ENCODE measurements around the gene EXOC7.

The EXOC7 gene

DNA sequence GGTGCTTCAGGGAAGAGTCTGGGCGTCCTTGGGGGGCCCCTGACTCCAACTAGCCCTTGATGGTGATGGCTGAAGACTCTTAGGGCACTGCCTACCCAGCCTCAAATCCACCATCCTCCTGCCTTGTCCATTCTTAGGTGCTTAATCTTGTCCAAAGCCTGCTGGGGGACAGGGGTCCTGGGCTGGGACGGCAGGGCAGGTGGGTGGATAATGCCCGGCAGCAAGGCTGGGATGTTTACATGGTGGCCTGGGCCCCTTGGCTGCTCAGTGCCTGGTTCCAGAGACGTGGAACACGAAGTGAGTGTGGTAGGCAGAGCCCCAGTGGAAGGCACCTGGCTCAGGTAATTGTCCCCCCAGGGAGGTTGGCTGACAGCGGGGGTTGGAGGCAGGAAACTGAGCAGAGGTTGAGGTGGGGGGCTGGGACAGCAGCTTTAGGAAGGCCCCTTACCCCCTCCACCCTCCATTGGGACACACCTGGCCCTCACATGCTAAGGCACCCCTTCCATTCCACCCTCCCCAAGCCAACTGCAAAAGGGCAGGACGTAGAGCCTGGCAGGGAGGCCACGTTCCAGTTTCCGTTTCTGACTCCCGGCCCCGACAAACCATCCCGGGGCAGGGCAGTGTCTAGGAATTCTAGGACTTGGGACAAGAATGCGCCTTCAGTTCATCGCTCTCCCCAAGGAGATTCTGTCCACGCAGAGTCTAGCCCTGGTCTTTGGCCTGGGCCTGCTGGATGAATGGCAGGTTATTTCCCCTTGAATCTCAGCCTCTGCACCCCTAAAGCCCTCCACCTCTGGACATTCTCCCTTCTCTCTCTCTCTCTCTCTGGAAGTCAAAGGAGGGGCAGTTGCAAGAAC is 35.5 kb upstream of the EXOC7 start:
- no peak for DNase-seq (ENCODE audit: low read depth)

DNA sequence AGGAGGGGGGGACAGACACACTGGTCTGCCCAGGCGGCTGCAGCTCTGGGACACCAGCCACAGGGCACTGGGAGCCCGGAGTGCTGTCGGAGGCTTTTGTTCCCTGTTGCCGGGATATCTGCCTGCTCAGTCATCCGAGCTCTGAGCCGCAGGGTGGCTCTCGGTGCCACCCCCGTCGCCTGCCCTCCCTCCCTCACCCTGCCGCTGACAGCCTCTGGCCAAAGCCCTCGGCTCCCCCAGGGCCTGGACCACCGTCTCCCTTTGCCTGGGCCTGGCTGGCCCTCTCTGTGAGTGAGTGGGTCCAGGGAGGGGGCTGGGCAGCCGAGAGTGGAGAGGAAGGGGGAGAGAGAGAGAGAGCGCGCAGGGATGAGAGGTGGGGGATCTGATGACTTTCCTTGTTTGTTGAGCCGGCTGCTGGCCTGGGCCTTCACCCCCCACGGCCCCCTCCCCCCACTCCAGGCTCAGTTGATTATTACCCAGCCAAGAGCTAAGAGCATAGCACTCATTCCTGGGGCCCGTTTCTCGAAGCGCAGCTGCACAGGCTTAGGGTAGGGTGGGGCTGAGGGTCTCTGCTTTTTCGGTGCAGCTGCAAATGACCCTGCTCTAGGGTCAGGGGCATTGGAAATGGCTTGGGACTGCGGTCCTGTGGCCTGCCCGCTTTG is 34.8 kb upstream of the EXOC7 start:
- DNase-seq (ENCODE audit: low read depth): no peak

DNA sequence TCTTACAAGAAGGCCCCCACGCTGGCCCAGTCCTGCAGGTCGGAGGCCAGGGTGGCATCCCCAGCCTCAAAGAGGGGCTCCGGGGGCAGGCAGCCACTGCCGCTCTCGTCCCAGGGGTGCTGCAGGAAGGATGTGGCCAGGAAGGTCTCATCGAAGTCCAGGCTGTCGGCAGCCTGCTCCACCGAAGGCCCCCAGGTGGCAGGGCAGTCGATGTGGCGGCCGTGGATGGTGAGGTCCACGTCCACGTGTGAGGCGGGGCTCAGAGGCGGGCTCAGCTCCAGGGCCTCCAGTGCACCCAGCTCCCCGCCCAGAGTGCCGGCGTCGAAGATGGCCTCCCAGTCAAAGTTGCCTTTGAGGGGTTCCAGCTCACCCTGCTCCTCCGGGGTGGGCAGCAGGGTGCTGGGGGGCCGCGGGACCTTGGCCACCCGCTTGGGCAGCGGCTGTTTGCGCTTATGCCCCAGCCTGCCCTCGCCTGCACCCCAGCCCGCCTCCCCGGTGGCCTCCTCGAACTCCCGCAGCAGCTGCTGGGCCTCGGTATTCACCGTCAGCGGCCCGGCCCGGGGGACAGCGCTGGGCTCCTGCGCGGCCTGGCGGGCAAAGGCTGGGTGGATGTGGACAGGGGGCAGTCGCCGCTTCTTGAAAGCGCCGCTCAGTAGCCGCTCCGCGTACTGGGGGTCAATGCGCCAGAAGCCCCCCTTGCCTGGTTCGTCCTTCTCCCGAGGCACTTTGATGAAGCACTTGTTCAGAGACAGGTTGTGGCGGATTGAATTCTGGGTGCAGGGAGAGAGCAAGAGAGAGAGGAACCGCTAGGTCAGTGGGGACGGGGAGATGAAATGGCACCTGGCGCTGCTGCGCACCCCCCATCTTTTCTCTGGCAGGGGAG is 34.0 kb upstream of the EXOC7 start:
- no peak for DNase-seq (ENCODE audit: low read depth)

DNA sequence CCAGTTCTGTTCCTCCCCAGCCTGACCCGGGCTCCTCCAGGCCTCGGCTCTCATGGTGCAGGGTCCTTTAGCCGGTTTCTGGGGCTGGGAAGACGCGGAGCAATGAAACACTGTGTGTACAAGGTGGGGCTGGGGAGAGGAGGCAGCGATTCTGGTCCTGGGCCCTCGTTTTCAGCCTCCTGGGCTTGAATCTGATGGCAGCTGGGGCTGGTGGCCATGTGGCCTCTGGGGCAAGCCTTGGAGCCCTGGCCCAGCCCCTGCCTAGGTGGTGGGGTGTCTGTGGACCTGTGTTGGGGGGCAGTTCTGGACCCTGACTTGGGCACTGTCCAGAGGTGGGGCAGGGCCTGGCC is 33.4 kb upstream of the EXOC7 start:
- no peak for DNase-seq (ENCODE audit: low read depth)

DNA sequence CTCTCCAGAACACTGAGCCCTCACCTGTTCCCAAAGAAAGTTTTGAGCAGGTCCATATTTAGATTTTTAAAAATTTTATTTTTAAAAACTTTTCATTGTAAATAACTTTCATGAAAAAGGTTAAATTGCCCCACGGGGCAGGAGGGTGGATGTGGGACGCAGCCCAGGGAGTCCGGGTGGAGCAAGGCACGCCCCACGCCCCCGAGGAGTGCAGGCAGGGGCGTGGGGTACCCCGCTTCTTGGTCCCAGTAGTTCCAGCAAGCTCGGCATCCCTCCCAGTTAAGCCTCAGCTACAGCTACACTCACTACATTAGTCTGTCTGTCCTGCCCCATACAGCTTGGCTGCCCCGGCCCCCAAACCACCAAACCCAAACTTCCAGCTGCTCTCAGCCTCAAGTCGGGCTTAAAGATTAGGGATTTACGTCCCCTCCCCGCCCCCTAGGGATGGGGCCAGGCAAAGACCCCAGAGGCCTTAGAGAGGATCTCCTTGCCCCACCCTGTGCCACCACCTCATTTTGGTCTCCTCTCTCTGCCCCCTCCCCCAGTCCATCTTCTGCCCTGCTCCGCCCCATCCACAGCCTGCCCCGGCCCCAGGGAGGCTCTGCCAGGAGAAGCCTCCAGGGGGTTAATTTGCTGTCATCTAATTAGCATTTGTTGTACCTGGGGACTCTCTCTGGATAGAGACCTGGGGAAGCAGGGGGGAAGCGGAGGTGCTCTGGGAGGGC is 32.9 kb upstream of the EXOC7 start:
- no peak for DNase-seq (ENCODE audit: low read depth)

DNA sequence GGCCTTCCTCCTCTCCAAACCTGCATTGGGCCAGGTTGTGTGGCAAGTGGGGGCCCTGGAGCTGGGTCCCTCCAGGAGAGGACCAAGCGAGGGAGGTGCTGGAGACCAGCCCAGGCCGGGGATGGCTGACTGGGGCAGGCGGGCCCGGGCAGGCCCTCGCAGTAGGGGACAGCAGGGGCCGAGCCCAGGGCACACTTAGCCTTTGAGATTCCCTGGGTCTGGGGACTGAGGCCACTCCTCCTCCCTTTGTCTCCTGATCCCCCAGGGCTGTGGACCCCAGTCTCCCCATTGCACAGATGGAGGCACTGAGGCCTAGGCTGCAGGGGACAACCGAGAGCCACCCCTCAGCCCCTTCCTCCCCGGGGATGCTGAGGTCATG is 32.2 kb upstream of the EXOC7 start:
- no peak for DNase-seq (ENCODE audit: low read depth)

DNA sequence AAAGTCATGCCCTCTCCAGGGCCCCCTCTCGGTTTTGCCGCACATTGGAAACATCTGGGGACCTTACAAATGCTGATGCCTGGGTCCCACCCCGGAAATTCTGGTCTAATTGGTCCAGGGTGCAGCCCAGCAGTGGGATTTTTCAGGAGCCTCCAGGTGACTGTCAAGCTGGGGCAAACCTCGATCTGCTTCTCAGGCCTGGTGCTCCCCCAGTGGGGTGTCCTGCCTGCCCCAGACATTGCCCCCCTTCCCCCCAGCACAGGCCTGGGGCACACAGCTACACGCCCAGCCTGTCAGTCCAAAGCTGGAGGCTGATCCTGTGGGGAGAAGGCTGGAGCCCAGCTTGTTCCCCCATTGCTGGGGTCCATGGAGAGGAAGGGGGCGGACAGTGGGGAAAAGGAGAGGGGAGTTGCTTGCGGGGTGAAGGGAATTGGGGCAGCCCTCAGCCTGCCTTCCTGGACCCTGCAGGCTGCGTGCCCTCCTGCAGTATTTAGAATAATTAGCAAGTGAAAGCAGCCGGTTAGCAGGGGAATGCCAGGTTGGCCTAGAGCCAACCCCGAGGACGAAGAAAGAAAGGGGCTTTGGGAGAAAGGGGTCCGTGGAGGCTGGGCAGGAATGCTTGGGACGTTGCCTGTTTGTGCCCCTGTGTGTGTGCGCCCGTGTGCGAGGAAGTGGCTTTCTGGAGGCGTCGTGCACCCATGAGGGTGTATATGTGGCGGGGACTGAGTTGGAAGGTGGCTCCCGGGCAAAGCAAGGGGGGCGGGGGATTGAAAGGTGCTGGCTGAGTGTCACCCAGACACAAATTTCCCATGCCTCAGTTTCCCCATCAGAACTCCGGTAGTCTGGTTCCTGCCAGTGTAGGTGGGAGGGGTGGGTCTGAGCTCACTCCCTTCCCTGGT is 31.6 kb upstream of the EXOC7 start:
- DNase-seq (ENCODE audit: low read depth): no peak

DNA sequence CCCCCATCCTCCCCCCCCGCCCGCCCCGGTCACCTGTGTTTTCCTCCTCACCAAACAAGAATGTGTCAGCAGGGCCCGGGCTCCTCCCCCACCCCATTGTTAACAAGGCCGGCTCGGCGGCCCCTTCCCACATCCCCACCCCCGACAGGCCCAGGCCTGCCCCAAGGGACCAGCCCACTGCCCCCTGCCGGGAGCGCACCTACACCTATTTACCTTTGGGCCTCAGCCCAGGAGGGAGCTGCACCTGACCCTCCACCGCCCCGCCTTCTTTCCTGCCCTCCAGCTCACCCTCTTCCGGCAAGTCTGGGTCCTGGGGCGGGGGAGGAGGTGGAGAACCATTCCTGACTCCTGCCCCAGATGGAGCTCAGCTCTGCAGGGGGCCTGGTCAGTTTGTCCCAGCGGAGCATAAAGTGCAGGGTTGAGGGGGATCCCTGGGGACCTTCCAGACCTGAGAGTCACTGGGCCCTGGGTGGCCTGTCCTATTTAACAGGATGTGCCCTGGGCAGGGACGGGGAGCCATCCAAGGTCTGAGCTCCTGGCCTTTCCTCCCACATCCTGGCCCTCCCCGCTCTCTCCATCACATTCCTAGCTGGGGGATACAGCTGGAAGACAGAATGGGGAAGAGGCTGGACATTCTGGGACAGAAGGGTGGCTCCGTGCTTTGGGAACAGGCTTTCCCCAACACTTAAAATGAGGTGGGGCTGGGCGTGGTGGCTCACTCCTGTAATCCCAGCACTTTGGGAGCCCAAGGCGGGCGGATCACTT is 29.2 kb upstream of the EXOC7 start:
- no peak for DNase-seq (ENCODE audit: low read depth)

DNA sequence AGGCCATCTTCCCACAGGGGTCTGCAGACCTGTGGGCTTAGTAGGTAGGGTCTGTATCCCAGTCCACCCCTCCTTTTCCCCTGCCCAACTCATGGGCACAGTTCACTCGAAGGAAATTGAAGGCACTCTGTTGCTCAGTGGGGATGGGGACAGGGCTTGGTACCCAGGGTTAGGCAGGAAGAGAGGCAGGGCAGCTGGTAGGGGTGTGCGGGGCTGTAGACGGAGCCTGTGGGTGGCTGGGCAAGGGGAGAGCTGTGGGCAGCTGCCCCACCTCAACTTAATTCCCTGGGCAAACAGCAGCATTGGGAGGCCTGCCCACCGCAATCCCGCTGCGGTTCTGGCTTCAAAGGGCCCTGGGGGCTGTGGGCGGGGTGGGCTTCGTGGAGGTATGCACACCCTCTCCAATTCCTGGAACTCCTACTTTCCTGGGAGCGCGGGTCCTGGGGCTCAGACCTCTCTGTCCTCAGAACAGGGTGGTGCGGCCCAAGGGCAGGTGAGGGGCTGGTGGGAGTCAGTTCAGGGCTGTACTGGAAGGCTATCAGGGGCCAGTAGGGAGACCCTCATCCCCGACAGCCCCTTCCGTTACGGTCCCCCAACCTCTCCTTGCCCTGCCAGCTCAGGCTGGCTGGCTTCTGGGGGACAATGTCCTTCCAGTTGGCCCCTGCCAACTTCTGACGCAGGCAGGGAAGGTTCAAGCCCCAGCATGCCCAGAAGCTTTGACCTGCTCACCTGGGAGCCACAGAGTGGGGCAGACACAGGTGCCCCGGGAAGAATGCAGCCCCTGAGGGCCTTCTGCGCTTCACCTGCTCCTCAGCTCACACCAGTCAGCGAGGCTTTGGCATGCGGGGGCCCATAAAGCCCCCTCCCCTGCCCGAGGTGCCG is 28.3 kb upstream of the EXOC7 start:
- DNase-seq (ENCODE audit: low read depth): no peak

DNA sequence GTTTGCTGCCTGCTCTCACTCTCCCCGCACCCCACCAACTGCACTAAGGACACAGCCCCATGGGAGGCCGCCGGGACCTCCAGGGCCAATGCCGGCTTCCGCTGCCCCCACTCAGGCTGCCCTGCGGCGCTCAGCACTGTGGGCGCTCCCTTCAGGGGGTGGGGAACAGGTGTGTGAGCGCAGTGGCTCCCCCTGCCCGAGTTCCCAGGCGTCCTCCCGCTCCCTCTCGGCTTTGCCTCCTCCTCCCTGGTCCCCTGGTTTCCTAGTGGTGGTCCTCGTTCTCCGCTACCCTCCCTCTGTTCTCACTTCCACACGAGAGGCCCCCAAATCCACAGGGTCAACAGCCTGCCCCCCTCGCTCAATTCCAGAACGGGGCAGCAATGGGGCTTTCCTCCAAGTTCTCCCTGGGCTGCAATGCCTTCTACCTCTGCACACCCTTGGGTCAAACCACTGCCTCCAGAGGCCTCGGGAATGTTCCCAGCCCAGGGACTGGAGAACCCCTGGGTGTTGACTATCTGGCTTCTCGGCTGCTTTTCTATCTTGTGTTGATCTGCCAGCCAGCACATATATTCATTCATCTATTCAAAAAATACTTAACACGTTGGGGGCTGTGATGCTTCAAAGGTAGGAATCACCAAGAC is 27.6 kb upstream of the EXOC7 start:
- no peak for DNase-seq (ENCODE audit: low read depth)

DNA sequence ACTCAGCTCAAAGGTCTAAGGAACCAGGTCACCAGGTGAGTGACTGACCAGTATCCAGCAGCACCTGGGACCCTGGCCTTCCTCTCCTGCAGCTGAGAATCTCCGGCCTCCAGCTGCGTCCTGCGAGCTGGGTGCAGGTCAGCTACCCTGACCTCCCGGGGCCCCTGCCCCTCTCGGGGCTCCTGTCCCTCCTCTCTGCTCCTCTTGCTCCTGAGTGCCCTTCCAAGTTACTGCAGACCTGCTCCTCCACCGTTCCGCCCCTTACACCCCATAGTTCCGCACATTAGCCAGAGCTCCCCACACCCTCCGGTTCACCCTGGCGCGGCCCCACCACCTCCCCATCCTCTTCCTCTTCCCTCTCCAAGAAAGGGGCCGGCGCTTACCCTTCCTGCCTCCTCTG is 26.9 kb upstream of the EXOC7 start:
- no peak for DNase-seq (ENCODE audit: low read depth)

DNA sequence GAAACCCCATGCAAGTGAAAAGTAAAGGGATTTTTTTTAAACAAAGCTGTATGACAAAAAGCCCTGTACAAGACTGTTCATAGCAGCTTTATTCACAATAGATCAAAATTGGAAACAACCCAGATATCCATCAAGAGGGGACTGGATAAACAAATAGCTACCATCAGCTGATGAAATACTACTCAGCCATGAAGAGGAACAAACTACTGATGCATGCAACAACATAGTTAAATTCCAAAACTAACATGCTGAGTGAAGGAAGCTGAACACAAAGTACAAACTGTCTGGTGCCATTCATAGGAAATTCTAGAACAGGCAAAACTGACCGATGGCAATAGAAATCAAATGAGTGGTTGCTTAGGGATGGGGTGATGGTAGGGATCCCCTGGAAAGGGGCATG is 22.3 kb upstream of the EXOC7 start:
- DNase-seq (ENCODE audit: low read depth): no peak

DNA sequence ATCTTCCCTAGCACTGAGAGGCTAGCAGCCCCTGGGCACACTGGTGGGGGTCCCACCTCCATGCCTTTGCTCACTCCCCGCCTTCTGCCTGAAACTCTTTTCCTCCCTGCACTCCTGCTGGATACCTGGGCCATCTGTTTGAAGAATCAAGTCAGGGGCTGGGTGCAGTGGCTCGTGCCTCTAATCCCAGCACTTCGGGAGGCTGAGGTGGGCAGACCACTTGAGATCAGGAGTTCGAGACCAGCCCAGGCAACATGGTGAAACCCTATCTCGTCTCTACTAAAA is 21.7 kb upstream of the EXOC7 start:
- no peak for DNase-seq (ENCODE audit: low read depth)

DNA sequence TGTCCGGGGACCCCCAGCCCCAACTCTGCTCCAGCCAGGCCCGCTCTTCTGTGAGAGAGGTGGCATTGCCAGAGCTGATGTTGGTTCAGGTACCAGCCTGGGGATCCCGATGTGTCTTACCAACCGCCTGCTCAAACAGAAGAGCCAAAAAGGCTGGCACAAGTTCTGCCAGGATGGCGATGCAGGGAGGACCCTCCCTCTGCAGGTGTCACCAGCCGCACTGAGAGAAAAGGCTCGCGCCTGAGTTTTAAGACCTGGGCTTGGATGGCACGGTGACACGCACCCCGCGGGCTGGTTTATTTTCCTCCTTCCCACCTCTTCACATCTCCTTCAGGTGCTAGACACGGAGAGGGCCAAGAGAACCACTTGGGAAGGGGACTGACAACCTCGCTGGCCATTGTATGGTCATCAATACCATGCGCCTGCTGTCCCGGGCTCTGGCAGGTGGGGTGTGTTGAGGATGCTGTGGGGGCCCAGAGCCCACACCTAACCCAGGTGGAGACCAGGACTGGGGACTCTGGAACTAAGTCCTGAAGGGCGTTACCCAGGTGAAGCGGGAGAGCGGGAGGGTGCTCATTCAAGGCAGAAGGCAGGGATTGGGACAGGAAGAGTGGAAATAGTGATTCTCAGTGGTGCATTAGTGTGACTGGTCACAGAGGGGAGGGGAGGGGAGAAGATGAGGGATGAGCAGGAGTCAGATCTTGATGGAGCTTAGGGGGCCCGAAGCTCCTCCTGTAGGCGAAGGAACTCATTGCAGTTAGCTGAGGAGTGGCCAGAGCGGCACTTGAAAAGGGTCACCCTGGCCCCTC is 21.2 kb upstream of the EXOC7 start:
- DNase-seq (ENCODE audit: low read depth): no peak

DNA sequence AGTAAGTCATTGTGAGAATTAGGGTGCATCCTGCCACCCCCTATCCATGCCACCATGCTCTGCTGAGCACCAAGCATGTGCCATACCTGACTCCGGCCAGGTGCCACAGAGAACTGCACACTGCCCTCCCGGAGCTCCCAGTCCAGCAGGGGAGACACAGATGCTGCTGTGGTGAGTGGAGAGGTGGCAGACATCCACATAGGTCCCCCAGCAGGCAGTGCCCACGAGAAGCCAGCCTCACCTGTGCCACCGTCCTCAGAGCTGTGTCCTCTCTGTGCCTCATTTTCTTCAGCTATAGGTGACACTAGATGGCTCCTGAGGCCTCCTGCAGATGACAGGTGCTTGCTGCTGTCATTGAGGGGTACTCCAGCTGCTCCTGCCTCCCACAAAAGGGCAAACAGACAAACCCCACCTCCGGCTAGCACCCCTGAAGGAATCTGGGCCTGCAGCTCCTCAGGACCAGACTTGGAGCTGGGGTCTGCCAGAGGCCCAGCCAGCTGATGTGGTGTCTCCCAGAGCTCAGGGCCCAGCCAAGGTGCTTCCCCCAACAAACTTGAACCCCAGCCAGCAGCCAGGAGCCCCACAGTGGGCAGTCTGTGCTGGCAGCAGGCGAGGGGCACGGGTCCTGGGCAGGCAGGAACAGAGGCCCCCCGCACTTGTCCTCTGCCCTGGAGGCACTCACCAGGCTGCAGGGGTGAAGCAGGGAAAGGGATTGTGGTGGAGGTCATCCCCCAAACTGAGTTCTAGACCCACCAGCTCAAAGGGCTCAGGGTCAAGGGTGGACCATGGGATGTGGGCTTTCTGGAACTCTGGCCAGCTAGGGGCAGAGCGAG is 20.4 kb upstream of the EXOC7 start:
- DNase-seq (ENCODE audit: low read depth): no peak

DNA sequence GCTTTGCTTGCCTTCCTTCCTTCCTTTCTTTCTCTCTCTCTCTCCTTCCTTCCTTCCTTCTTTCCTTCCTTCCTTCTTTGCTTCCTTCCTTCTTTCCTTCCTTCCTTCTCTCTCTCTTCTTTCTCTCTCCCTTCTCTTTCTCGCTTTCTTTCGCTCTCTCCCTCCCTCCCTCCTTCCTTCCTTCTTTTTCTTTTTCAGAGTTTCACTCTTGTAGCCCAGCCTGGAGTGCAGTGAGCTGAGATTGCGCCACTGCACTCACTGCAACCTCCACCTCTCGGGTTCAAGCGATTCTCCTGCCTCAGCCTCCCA is 19.6 kb upstream of the EXOC7 start:
- DNase-seq (ENCODE audit: low read depth): no peak

DNA sequence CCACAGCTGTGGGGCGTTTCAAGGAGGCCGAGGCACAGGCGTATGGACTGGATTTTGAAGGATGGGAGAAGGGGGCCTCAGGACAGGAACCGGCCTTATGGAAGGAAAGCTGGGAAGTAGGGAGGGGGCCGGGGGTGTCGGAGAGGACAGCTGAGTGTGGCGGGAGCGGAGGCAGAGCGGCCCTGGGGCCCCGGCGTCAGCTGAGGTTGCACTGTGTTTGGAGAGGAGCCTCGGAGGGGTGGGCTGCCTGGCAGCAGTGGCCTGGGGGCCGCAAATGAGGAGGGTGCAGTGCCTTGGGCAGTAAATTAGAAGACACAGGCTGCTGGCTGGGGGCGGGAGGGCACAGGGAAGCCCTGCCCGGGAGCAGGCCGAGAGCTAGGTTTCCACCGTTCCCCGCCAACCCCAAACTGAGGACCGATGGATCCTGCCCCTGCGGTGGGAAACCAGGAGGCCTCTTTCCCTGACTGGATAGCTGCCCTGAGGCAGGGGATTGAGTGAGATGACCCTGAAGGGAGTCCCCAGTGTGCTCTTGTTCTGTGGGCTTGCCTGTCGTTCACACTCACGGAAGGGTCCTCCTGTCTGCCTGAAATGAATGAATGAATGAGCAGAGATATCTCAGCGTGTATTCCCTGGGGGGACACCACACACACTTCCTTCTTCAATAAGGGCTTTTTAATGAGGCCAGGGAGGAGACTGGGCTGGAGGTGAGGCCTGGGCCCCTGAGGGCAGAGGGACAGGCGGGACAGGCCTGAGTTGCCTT is 19.0 kb upstream of the EXOC7 start:
- DNase-seq (ENCODE audit: low read depth): no peak
